H1 (cell line): Measurements from ENCODE around the gene POU6F2. TPM values are rescaled to one million over a fixed set of nuclear protein-coding genes. Genes with fewer than 3 reads are reported as not detected.

ENCODE experiments used
- CEBPB ChIP-seq: IDR thresholded peaks from 2 replicates; pipeline ENCODE4 v1.6.1; 2012; ENCODE audit warnings: low read depth, low read length
- EGR1 ChIP-seq: IDR thresholded peaks from 2 replicates; pipeline ENCODE4 v1.6.1; 2011; ENCODE audit warnings: low read depth, low read length, borderline replicate concordance
- SRF ChIP-seq: IDR thresholded peaks from 2 replicates; pipeline ENCODE4 v1.6.1; 2011; ENCODE audit warnings: mild to moderate bottlenecking, low read depth, low read length, moderate library complexity
- polyA plus RNA-seq, 7 experiments: library from polyadenylated mRNA; depleted of rRNA in 3 of 7; stranded (reverse) in 5 of 7; unstranded in 2 of 7; fragments of >200 nt in 5 of 7; fragments of 200-250 nt in 2 of 7; gene quantifications; 1 replicate in 5 of 7; 2 replicates in 1 of 7; 4 replicates in 1 of 7; pipeline versions ENCODE4 v1.2.1 to v1.2.3, GENCODE V29; 2011 to 2013; ENCODE audit warnings: missing spikeins in 2 of 7, mixed read lengths in 2 of 7
- total RNA-seq: library from RNA; stranded (reverse); fragmentation: NEBNext Ultra II Directional; extraction: Animal tissue kit (Norgen Biotek cat#: 25700); gene quantifications from 2 replicates; pipeline ENCODE4 v1.2.1, GENCODE V29; 2021
- TF ChIP-seq, protein P1 (sequence below): IDR thresholded peaks from 2 replicates; pipeline ENCODE4 v1.6.1; 2012; ENCODE audit warnings: low read length, inconsistent platforms

POU6F2 gene
- total and polyA plus RNA-seq, 2 of the 8 experiments (the other 6 are each of a cell fraction or from before 2014, with no cell fraction given), result 1.1 to 2.0 TPM

DNA sequence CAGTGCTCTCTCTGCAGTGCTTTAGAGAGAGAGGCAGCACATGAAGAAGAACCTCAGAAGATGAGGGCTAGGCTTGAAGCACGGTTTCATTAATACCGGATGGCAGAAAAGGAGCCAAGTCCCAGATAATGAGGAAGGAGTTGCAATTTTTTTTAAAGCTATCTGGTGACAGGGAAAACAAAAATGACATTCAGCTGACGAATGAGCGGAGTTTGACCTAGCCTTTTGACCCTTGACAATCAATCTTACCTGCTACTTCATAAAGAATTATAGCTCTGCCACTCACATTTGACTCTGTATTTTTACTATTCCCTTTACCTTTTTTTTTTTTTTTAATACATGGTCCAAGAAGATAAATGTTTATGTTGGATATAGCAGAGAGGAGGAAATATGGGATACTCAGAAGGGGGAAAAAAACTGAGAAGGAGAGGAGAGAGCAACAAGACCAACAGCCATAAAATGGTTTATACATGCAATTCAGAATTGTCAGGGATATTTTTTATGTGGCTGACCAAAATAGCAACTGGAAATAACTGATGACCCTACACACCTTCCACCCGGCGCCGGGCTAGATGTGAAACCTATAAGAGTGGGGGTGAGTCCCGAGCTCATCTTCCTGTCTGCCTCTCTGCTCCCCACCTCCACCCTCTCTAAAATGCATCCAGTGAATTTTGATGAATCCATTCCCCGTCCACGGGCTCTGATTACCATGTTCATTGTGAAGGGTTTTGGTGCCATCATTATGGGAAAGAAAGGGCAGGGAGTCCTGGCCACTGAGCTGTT, 314.1 kb downstream of the POU6F2 start (continued):
- TF ChIP-seq SRF (no peak), EGR1 (no peak), CEBPB (no peak)
- TF ChIP-seq, protein P1, sequence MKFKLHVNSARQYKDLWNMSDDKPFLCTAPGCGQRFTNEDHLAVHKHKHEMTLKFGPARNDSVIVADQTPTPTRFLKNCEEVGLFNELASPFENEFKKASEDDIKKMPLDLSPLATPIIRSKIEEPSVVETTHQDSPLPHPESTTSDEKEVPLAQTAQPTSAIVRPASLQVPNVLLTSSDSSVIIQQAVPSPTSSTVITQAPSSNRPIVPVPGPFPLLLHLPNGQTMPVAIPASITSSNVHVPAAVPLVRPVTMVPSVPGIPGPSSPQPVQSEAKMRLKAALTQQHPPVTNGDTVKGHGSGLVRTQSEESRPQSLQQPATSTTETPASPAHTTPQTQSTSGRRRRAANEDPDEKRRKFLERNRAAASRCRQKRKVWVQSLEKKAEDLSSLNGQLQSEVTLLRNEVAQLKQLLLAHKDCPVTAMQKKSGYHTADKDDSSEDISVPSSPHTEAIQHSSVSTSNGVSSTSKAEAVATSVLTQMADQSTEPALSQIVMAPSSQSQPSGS, result no peak
